GM12801 (cell line): ENCODE data around the gene BAIAP2.

ENCODE experiments used
- TF ChIP-seq, protein P1 (sequence below): IDR thresholded peaks from one replicate; pipeline ENCODE4 v1.5.1; 2011; ENCODE audit warnings: control low read depth; ENCODE audit not compliant: insufficient read length; ENCODE audit errors: extremely low read depth

Gene BAIAP2

DNA sequence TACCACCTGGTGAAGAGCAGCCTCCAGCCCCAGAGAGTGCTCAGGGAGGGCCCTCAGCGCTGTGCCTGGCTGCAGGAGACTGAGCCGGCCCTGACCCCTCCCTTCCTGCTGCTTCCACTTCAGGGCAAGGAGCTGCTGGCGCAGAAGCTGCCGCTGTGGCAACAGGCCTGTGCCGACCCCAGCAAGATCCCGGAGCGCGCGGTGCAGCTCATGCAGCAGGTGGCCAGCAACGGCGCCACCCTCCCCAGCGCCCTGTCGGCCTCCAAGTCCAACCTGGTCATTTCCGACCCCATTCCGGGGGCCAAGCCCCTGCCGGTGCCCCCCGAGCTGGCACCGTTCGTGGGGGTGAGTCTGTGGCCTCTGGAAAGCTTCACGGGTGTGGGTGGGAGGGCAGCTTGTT is 68.4 kb downstream of the BAIAP2 start:
- TF ChIP-seq, protein P1, sequence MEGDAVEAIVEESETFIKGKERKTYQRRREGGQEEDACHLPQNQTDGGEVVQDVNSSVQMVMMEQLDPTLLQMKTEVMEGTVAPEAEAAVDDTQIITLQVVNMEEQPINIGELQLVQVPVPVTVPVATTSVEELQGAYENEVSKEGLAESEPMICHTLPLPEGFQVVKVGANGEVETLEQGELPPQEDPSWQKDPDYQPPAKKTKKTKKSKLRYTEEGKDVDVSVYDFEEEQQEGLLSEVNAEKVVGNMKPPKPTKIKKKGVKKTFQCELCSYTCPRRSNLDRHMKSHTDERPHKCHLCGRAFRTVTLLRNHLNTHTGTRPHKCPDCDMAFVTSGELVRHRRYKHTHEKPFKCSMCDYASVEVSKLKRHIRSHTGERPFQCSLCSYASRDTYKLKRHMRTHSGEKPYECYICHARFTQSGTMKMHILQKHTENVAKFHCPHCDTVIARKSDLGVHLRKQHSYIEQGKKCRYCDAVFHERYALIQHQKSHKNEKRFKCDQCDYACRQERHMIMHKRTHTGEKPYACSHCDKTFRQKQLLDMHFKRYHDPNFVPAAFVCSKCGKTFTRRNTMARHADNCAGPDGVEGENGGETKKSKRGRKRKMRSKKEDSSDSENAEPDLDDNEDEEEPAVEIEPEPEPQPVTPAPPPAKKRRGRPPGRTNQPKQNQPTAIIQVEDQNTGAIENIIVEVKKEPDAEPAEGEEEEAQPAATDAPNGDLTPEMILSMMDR, result no peak

DNA sequence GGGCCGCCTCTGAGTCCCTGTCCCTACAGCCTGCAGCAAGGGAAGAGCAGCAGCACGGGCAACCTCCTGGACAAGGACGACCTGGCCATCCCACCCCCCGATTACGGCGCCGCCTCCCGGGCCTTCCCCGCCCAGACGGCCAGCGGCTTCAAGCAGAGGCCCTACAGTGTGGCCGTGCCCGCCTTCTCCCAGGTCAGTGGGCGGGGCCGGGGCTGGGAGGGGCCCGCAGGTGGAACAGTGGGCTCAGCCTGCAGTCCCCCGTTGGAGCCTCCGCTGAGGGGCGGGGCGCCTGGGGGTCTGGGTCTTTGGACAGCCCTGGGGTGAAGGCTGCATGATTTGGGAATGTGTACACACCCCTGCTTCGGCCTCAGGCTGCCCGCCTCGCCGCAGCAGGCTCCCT is 71.8 kb downstream of the BAIAP2 start:
- TF ChIP-seq, protein P1, result no peak

DNA sequence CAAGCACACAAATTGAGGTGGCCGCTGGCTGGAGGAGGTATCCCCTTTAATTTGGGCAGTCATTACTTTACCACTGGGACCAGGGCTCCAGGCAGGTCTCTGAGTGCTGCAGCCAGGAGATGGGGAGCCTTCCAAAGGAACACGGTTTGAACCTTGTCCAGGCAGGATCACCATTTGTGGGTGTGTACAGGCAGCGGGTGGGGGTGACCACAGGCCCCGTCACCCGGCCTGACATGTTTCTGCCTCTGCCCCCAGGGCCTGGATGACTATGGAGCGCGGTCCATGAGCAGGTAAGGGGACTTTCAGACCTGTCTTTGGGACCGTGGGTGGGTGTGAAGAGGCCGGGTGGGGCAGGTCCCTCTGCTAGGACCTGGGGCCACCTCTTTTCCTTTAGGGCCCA is 73.3 kb downstream of the BAIAP2 start:
- TF ChIP-seq, protein P1, result no peak

DNA sequence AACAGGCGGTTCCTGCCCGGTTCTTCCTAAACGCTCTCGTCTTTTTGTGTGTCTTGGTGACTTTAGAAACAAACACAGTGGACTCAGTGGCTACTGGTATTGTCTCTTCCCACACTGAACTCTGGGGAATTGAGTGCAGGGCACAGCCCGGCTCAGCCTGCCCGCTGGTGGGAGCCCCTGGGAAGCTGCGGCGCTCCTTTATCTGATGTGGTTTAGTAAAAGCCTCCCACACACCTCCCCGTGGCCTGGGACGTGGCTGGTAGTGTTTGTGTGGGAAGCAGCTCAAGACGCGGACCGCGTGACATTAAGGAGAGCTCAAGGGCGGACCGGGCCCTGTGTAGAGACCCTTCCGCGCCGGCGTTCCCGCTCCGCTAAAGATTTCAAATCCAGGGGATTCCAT is 75.0 kb downstream of the BAIAP2 start:
- TF ChIP-seq, protein P1, result no peak

DNA sequence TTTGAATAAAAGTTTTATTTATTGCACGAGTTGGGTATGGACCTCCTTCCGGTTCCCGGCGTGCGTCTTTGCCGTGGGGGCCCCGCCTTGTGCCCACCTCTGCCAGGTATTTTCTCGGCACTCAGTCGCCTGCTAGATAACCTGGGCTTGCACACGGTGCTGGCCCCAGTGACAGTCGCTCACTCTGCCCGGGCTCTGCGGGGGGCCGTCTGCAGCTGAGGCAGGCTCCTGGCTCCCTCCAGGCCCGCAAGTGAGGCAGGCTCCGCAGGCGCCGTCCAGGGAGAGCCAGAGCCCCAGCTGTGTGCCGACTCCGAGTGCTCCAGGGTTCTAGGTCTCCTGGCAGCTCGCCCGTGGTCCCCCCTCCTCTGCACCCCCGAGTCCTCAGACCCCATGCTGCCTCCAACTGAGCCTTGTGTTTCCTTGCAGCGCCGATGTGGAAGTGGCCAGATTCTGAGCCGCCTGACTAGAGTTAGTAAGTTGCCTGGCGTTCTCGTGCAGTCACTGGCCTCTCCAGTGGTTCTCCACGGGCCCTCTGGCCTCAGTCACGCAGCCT is 75.6 kb downstream of the BAIAP2 start:
- TF ChIP-seq, protein P1, result no peak

DNA sequence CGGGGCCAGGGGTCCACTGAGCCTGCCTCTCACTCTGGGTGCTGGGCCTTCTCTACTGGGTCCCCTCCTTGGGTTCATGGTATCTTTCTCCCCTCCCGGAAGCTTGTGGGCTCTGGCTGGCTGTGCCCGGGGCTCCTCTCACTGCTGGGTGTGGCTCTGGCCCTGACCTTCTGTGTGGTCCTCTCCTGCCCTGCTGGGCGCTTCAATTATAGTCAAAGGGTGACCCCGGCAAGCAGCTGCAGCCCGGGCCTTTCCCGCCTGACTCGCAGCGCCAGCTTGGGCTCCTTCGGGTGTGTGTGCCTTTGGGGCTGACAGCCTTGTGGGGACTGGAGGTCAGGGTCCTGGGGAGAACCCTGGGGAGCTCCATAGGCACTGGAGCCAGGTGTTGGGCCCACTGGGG is 76.1 kb downstream of the BAIAP2 start:
- TF ChIP-seq, protein P1, result no peak

DNA sequence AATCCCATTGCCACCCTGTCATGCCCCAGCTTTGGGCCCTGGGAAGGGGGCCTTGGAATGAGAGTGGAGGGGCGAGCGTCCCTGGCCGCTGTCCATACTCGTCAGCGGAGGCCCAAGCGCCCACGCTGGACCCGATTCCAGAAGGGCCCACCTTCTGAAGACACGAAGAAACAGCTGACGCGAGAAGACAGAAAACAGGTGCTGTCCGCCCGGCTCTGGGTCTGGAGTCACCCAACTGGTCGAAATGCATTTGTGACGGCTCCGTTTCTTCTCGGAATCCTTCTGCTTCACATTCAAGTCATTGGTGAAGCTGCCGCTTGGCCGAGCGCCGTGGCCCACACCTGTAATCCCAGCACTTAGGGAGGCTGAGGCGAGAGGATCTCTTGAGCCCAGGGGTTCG is 77.5 kb downstream of the BAIAP2 start:
- TF ChIP-seq, protein P1, result no peak
